GM19099 (cell line): ENCODE data around the gene HIBCH.

Experiments
- POLR2A ChIP-seq: IDR thresholded peaks from 3 replicates; pipeline ENCODE4 v1.6.1; 2011; ENCODE audit warnings: low read depth; ENCODE audit not compliant: insufficient read length; ENCODE audit errors: extremely low read depth

HIBCH gene

DNA sequence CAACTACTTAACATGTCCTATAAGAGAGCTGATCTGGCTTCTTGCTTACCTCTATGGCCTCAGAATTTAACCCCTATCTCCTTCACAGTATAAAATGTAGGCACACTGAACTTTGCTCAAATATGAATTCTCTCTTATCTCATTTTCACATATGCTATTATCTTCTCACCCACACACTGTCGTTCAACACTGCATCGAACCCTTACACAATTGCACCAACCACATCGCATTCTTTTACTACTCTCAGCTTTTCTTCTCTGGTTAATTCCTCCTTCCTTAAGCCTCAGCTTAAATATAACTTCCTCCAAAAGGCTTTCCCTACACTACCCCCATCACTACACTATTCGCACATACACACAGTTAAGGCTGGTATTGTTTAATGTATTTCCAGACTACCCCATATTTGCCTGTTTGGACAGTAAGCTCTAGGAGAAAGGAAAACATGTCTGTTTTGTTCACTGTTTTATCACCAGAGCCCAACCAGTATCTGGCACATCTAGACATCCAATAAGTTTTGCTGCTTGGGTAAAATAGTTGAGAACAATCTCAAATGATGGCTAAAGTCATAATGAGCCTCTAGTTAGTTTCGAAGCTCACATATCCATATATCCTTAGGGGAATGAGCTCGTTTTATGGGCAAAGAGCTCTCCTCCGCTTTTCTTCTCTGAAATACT, 47.7 kb downstream of the HIBCH start:
- no peak for TF ChIP-seq POLR2A

DNA sequence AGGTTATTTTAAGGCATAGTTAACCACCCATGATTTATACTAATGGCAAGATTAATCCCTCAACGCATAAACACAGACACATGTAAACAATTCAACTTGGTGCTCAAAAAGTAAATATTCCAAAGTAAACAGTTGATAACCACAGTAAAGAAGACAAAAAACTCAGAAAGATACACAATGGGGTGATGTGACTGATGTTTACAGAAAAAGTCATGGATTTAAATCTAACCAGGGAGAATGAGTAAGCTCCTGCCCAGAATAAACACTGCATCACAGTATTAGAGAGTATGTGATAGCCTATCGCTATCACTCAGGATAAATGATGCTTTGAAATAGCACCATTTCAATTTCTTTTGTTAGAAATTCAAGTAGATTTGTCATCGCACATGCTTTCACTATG, 49.3 kb downstream of the HIBCH start:
- TF ChIP-seq POLR2A: no peak

DNA sequence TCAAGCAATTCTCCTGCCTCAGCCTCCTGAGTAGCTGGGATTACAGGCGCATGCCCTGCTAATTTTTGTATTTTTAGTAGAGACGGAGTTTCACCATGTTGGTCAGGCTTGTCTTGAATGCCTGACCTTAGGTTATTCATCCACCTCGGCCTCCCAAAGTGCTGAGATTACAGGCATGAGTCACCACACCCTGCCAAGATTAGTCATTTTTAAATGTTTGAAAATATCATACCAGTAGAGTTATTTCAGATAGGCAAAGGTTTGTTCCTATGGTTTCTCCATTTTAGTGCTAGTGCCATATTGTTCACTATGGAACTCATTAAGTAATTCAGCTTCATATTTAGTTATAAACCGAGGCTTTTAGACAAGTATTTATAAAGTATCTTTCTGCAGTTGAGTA, 52.3 kb downstream of the HIBCH start:
- TF ChIP-seq POLR2A: no peak

DNA sequence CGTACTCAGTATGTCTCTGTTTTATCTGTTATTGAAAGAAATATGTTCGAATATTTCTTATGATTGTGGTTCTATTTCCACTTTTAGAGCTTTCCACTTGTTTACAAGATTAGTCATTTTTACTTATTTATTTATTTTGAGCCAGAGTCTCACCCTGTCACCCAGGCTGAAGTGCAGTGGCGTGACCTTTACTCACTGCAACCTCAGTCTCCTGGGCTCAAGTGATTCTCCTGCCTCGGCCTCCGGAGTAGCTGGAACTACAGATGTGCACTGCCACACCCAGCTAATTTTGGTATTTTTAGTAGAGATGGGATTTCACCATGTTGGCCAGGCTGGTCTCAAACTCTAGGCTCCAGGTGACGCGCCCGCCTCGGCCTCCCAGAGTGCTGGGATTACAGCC, 53.3 kb downstream of the HIBCH start:
- no peak for TF ChIP-seq POLR2A

DNA sequence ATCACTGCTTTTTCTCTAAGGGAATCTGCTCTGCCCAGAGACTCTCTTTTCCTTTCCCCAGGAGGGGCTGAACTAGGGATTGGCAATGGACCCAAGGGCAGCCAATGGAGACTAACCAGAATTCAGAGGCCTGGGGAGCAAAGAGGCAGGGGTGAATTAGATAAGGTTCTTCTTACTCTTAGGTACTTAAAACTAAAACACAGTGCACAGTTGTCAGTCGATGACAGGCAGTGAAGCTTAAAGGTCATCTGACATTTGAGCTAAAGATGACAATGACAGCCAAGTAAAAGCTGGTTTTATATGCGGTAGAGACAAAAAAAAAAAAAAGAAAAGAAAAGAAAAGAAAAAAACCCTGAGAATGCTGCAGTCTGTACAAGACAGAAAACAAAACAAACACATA, 57.8 kb downstream of the HIBCH start:
- no peak for TF ChIP-seq POLR2A

DNA sequence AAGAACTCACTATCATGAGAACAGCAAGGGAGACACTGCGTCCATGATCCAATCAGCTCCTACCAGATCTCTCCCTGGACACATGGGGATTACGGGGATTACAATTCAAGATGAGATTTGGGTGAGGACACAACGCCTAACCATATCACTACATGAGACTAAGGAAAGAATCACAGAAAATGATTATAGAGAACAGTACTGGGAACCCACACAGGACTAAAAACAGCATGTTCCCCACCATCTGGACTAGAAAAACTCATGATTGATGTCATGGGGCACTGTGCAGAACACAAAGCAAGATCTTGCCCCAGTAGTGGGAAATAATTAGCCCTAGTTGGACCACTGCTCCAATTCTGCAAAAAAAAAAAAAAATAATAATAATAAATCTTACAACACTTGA, 63.5 kb downstream of the HIBCH start:
- no peak for TF ChIP-seq POLR2A

- TF ChIP-seq POLR2A: no peak
Observed at GRCh38 chr2:190255676-190256075, 64.0 kb downstream of the HIBCH start.

GRCh38 chr2:190254063-190254850, 65.4 kb downstream of the HIBCH start:
- TF ChIP-seq POLR2A: no peak

DNA sequence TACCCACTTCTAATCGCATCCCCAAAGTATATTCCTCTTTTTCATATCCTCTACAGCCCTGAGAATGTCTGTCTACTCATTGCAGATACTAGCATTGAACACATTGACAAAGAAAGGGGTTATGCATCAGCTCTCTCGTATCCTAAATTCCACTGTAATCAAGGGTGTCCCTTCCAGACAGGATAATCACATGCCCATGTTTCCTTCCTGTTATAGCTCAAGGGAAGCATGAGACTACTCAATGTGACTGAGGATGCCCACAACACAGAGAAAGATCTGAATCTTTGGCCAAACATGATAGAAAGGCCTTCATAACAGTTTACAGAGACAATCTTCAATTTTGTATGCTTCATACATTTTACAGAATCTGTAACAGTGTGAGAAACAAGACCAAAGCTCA, 69.2 kb downstream of the HIBCH start:
- TF ChIP-seq POLR2A: no peak

DNA sequence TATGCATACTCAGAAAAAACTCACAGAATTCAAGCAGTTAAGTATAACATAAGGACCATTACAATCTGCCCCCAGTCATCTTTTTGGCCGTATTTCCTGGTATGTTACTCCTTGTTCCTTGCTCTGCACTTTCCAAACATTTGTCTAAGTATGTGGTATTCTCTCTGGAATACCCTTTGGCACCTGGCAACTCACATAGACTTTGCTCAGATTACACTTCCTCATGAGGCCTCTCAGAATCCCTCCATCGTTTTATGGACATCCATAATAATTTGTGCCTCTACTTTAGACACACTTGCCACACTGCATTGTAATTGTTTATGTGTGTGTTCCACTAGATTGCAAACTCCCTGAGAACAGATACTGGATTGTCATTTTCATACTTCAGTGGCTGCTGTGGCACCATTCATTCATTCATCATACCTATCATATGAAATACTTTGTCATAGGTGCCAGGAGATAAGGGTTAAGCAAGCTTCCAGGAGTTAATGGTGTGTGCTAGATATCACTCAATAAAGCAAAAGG, 84.0 kb downstream of the HIBCH start:
- no peak for TF ChIP-seq POLR2A

DNA sequence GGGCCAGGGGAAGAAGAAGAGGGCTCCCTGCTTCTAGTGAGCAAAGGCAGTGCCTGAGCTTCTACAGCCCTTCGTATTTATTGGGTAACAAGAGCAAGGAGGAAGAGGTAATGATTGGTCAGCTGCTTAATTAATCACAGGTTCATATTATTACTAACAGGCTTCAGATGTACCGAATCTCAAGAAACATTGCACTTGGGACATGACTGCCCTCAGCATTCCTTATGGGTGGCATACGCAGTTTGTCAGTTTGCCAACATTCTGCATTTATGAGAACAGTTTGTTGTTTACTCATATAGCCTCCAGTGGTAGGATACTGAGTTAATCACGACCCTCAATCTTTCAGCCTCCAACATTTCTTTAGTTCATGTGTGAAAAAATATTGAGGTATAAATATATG, 84.5 kb downstream of the HIBCH start:
- TF ChIP-seq POLR2A: no peak

GRCh38 chr2:190221429-190221828, 98.2 kb downstream of the HIBCH start:
- no peak for TF ChIP-seq POLR2A

GRCh38 chr2:190219186-190219585, 100.4 kb downstream of the HIBCH start:
- no peak for TF ChIP-seq POLR2A

- TF ChIP-seq POLR2A: no peak
Observed at GRCh38 chr2:190217616-190218015, 102.0 kb downstream of the HIBCH start.

- no peak for TF ChIP-seq POLR2A
Observed at GRCh38 chr2:190216829-190217228, 102.8 kb downstream of the HIBCH start.

DNA sequence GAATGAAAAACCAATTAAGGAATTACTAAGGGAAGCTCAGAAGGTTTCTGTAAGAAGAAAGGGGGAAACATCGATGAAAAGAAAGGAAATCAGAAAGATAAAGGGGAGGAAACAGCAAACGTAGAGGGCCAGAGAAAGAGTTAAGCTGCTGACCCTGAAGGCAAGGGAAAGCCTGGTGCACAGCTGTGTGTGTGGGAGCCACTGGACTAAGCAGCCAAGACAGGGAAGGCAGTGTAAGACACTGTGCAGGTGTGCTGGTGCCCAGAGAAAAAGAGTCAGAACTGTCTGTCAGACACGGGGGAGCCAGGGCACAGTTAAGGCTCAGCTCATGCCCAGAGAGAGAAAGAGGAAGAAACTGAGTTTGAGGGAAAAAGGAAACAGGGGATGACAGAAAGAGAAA, 104.0 kb downstream of the HIBCH start:
- TF ChIP-seq POLR2A: no peak
